ENCODE measurements around the gene PIP5KL1. TPM values are rescaled to one million over a fixed set of nuclear protein-coding genes. Genes with fewer than 3 reads are reported as not detected.

The PIP5KL1 gene
- polyA plus RNA-seq, 1 donor (not counting 4 experiments of a cell fraction or from before 2014, with no cell fraction given), result 4.4 TPM

DNA sequence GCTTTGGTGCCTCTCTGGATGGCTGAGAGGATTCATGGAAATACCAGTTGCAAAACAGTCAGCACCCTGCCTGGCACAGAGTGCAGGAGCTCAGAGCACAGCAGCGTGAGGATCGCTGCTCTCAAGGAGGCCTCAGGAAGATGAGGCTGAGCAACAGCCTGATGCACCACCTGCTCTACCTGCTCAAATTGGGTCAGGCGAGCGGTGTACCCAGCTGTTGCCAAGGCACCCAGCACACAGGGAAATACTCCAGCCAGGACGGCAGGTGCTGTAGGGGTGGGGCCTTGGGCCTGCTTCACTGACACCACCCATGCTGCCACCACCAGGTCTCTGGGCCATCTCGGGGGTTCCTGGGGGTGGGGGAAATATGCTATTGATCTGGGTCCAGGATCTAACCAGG, 45.9 kb upstream of the PIP5KL1 start:
- Histone ChIP-seq H3K36me3 (ENCODE audit: control insufficient read depth in 2 of 2, extremely low read depth in 1 of 2, insufficient read depth in 2 of 2, low read length in 2 of 2) (peaks cover 0 to 4% of the 10 kb centered on the region in 2 experiments), H3K4me3 (ENCODE audit: control insufficient read depth in 2 of 3, extremely low read depth in 1 of 3, insufficient read depth in 2 of 3, low read depth in 1 of 3, low read length in 3 of 3) (no peak overlapping the region), H3K9ac (ENCODE audit: control insufficient read depth, extremely low read depth, insufficient read depth, low read length) (no peak overlapping the region), H3K27ac (ENCODE audit: control insufficient read depth, insufficient read depth, low read length) (no peak overlapping the region), H3K27me3 (ENCODE audit: control insufficient read depth, extremely low read depth, insufficient read depth, low read length) (no peaks in the 10 kb centered on the region), H3K79me2 (ENCODE audit: control insufficient read depth, insufficient read depth, low read length) (peaks cover 45% of the 10 kb centered on the region), H3K9me1 (ENCODE audit: control insufficient read depth, extremely low read depth, insufficient read depth, low read length) (no peaks in the 10 kb centered on the region), H4K20me1 (ENCODE audit: control insufficient read depth, extremely low read depth, insufficient read depth, low read length) (no peaks in the 10 kb centered on the region), H3K4me1 (ENCODE audit: control insufficient read depth, extremely low read depth, insufficient read depth, low read length) (peaks cover 24% of the 10 kb centered on the region), H3K9me3 (ENCODE audit: control insufficient read depth, low read depth, low read length) (no peaks in the 10 kb centered on the region), H3K4me2 (ENCODE audit: control insufficient read depth, extremely low read depth, insufficient read depth, low read depth, low read length) (no peak overlapping the region), H2AFZ (ENCODE audit: control insufficient read depth, low read length) (no peak overlapping the region)
- dilution Hi-C loops (cut with MboI; ENCODE audit: extremely low pct_ligation_motif_present, low sequenced_read_pairs), result no loop called here
- no peak for TF ChIP-seq EZH2 (IDR thresholded peaks at IDR 0.05; ENCODE audit: low read length)
- TF ChIP-seq, protein P1, sequence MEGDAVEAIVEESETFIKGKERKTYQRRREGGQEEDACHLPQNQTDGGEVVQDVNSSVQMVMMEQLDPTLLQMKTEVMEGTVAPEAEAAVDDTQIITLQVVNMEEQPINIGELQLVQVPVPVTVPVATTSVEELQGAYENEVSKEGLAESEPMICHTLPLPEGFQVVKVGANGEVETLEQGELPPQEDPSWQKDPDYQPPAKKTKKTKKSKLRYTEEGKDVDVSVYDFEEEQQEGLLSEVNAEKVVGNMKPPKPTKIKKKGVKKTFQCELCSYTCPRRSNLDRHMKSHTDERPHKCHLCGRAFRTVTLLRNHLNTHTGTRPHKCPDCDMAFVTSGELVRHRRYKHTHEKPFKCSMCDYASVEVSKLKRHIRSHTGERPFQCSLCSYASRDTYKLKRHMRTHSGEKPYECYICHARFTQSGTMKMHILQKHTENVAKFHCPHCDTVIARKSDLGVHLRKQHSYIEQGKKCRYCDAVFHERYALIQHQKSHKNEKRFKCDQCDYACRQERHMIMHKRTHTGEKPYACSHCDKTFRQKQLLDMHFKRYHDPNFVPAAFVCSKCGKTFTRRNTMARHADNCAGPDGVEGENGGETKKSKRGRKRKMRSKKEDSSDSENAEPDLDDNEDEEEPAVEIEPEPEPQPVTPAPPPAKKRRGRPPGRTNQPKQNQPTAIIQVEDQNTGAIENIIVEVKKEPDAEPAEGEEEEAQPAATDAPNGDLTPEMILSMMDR (optimal IDR thresholded peaks at IDR 0.05 in 1 of 3, IDR thresholded peaks at IDR 0.05 in 1 of 3, conservative IDR thresholded peaks at IDR 0.05 in 1 of 3; ENCODE audit: extremely low read depth in 1 of 3, insufficient read depth in 2 of 3, low read length in 3 of 3), result no peak
- FAIRE-seq (no peak), DNase-seq (ENCODE audit: low read depth, low spot score) (no peak)

DNA sequence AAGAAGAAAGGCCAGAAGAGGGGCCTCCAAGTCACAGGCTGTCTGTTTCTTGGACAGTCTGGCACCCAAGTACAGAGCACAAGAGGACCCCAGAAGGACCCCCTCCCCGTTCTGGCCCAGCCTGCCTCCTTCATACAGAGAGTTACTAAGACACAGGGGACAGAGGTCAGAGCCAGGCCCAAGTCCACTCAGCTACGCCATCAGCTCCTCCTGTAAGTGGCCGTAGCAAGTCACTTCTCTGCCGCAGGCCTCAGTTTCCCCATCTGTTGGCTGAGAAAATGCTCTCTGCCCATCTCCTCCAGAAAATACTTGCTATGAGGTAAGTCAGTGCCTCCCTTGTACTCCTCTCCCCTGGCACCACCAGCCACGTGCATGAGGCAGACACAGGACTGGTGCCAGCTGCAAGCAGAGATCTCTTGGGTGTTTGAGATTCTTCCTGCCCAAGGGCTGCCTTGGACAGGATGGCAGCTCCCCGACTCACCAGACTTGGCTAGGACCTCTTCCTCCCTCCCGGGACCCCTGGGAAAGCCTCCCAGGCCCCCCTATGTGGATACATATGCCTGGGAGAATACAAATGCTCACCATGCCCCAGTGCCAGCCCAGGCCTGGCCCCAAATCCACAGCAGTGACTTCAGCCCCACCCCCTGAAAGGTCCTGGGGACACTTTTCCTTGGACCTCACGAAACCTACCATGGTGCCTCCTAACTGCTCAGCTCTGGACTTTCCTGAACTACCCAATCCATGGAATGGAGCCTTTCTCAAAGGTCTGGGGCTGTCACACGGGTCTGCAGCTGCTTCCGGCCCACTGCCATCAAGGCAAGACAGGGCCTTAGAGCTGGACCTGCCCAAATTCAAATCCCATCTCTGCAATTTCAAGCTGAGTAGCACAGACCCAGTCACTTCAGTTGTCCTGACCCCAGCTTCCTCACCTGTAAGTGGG, 45.1 kb upstream of the PIP5KL1 start:
- H3K27me3 ChIP-seq (ENCODE audit: control insufficient read depth, extremely low read depth, insufficient read depth, low read length), result no peaks in the 10 kb centered on the region
- no peak overlapping the region for H2AFZ ChIP-seq (ENCODE audit: control insufficient read depth, low read length)
- TF ChIP-seq EZH2 (IDR thresholded peaks at IDR 0.05; ENCODE audit: low read length), result no peak
- TF ChIP-seq, protein P1 (optimal IDR thresholded peaks at IDR 0.05 in 1 of 3, IDR thresholded peaks at IDR 0.05 in 1 of 3, conservative IDR thresholded peaks at IDR 0.05 in 1 of 3; ENCODE audit: extremely low read depth in 1 of 3, insufficient read depth in 2 of 3, low read length in 3 of 3), result no peak
- no peak overlapping the region for H3K4me2 ChIP-seq (ENCODE audit: control insufficient read depth, extremely low read depth, insufficient read depth, low read depth, low read length)
- no peak overlapping the region for H3K27ac ChIP-seq (ENCODE audit: control insufficient read depth, insufficient read depth, low read length)
- no peaks in the 10 kb centered on the region for H4K20me1 ChIP-seq (ENCODE audit: control insufficient read depth, extremely low read depth, insufficient read depth, low read length)
- H3K9me3 ChIP-seq (ENCODE audit: control insufficient read depth, low read depth, low read length), result no peaks in the 10 kb centered on the region
- peaks cover 45% of the 10 kb centered on the region for H3K79me2 ChIP-seq (ENCODE audit: control insufficient read depth, insufficient read depth, low read length)
- H3K9ac ChIP-seq (ENCODE audit: control insufficient read depth, extremely low read depth, insufficient read depth, low read length), result no peak overlapping the region
- dilution Hi-C loops (cut with MboI; ENCODE audit: extremely low pct_ligation_motif_present, low sequenced_read_pairs), result no loop called here
- no peak overlapping the region for H3K4me3 ChIP-seq (ENCODE audit: control insufficient read depth in 2 of 3, extremely low read depth in 1 of 3, insufficient read depth in 2 of 3, low read depth in 1 of 3, low read length in 3 of 3)
- no peaks in the 10 kb centered on the region for H3K9me1 ChIP-seq (ENCODE audit: control insufficient read depth, extremely low read depth, insufficient read depth, low read length)
- FAIRE-seq (no peak), DNase-seq (ENCODE audit: low read depth, low spot score) (no peak)
- peaks cover 0 to 4% of the 10 kb centered on the region in 2 experiments for H3K36me3 ChIP-seq (ENCODE audit: control insufficient read depth in 2 of 2, extremely low read depth in 1 of 2, insufficient read depth in 2 of 2, low read length in 2 of 2)
- peaks cover 26% of the 10 kb centered on the region for H3K4me1 ChIP-seq (ENCODE audit: control insufficient read depth, extremely low read depth, insufficient read depth, low read length)

Data from keratinocyte (primary cell).